Activated CD4-positive, alpha-beta T cell treated with anti-CD3 and anti-CD28 coated beads, Interleukin-2, amount 50 U/mL, for 1 hour (primary cell): ENCODE data around the gene CBARP.

Experiments
- DNase-seq: peaks from one replicate; pipeline ENCODE4 v3.0.0-alpha.2; 2020

The CBARP gene

DNA sequence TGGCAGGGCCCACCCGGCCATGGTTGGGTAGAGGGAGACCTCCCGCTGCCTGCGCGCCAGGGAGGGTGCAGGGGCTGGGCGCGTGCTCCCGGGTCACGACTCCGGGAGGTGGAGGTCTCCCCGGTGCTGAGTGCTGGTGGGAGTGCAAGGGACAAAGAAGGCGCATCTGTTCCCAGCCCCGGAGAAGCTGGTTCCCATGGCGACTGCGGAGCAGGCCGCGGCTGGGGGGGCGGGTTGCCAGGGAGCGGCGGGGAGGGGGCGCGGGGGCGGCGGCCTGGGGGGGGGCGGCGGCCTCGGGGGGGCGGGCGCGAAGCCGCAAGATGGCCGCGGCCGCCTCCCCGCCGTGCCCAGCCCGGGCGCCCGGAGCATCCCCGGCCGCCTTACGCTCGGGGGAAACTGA lies 1.2 kb downstream of the CBARP start:
- DNase-seq: no peak

GRCh38 chr19:1235625-1236538 lies 1.9 kb downstream of the CBARP start:
- no peak for DNase-seq

DNA sequence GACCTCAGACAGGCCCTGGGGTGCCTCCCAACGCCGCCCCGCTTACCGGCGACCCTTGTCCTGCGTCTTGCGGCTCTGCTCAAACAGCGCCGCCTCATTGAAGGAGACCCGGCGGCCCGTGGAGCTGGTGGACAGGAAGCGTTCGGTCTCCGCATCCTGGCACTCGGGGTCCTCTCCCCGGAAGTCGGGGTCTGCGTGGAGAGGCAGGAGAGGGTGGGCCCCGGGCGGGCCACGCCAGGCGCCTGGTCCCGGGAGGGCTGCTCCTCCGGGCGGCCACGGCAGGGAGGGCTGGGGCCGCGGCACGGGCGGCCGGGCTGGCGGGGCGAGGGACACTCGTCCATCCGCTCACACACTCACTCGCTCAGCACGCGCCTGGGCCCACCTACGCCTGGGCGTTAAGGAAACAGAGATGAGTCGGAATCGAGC lies 2.8 kb downstream of the CBARP start:
- DNase-seq: no peak

GRCh38 chr19:1234051-1234954 lies 3.5 kb downstream of the CBARP start:
- no peak for DNase-seq

- DNase-seq: no peak
Measured at GRCh38 chr19:1233115-1233667, 4.6 kb downstream of the CBARP start.

GRCh38 chr19:1232652-1233072 lies 5.1 kb downstream of the CBARP start:
- no peak for DNase-seq

DNA sequence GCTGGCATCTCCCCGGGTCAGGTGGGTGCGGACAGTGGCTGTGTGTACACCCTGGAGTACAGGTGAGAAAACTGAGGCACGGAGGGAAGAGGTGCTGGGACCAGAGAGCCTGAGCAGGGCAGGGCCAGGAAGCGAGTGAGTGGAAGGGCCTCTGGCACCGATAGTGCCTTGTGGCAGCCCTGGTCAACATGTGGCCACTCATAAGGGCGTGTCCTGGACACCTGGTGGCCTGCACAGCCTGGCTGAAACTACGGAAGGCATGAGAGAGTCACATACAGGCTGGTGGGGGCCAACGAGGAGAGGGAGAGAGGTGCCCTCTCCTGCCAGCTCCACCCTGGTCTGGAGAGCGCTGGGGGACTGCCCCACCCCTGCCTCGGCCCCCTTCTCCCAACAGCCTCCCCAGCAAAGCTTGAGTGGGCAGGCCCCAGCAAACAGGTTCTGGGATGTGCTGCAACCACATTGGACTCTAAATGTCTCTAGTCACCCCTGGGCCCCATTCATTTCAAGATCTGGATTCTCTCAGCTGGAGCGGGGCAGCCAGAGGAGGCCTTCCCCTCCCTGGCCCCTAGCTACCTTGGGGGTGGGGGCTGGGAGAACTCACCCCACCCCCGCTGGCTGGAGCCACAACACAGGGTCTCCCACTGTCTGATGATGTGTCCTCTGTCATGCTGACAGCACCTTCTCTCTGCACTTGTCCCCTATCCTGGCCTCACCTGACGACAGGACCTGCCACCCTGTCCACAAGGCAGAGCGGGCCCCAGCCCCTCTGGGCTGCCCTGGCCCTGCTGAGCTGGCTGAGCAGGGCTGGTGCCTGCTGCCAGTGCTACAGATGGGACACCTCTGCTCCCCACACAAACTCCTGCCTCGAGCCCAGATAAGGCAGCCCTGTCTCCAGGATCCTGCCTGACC lies 5.8 kb downstream of the CBARP start:
- no peak for DNase-seq

- no peak for DNase-seq
Measured at GRCh38 chr19:1230783-1231489, 6.9 kb downstream of the CBARP start.

- no peak for DNase-seq
Measured at GRCh38 chr19:1229924-1230782, 7.7 kb downstream of the CBARP start.

GRCh38 chr19:1229056-1229923 lies 8.5 kb downstream of the CBARP start:
- no peak for DNase-seq

DNA sequence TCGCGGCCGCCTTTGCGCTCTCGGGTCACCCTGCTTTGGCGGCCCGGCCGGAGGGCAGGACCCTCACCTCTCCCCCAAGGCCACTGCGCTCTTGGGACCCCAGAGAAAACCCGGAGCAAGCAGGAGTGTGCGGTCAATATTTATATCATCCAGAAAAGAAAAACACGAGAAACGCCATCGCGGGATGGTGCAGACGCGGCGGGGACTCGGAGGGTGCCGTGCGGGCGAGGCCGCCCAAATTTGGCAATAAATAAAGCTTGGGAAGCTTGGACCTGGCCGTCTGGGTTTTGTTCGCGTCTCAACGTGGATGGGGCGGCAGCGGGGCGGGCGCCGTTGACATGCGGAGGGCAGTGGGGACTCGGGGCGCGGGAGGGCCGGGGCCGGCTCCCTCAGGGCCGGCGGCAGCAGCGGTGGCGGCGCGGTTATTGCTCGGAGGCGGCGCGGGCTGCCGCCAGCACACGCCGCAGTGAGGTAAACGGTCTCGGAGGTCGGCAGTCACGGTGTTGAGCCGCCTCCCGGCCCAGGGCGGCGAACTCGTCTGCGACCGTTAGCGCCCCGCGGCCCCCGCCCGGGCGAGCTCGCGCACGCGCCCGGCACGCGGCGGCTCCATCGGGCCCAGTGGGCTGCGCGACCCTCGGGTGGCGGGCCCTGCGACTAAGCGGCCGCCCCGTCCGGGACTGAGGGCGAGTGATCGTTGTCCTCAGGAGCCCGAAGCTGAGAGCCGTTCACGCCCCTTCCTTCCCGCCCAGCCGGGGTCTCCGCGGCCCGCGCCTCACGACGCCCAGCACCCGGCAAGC lies 9.4 kb downstream of the CBARP start:
- DNase-seq: no peak

GRCh38 chr19:1227304-1228054 lies 10.3 kb downstream of the CBARP start:
- DNase-seq: no peak

GRCh38 chr19:1226522-1227303 lies 11.1 kb downstream of the CBARP start:
- no peak for DNase-seq

- no peak for DNase-seq
Measured at GRCh38 chr19:1226227-1226518, 11.6 kb downstream of the CBARP start.

DNA sequence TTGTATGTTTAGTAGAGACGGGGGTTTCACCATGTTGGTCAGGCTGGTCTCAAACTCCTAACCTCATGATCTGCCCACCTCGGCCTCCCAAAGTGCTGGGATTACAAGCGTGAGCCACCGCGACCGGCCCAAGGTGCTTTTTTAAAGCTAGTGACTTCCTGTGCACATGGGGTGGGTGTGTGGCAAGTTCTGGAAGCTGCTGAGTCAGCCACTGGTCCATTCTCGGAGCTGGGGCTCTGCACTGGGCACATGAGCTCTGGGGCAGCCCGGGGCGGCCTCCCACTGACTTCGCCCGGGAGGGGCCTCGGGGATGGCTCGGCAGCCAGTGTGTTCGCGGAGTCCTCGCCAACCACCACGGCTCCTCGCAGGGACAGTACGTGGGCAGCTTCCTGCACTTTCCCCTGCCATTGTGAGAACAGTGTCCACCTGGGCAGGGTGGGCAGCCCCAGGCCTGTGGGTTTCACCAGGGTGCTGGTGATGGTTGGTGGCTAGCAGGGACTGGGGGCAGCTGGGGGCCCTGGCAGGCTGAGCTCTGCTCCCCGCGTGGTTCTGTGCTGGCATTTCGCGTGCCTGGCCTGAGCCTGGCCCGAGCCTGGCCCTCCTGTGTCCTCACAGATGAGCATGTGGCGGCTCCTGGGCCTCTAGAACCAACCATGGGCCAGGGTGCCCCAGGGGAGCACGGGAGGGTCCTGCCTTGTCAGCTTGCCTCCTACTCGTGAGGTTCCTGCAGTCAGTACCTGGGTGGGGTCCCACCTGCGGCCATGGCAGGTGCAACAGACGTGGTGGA lies 12.2 kb downstream of the CBARP start:
- DNase-seq: no peak

GRCh38 chr19:1224847-1225246 lies 13.0 kb downstream of the CBARP start:
- DNase-seq: no peak
